Astrocyte (in vitro differentiated cells and primary cell): ENCODE results near the gene BLOC1S4.

Experiments used
- CTCF ChIP-seq: IDR thresholded peaks from 2 replicates; pipeline ENCODE4 v1.5.1; 2011; ENCODE audit warnings: low read depth, mild to moderate bottlenecking, inconsistent platforms, low read length, moderate library complexity; ENCODE audit not compliant: insufficient read depth
- EZH2 ChIP-seq: IDR thresholded peaks from 2 replicates; pipeline ENCODE4 v1.6.1; 2012; ENCODE audit warnings: mild to moderate bottlenecking, low read length, inconsistent platforms; ENCODE audit not compliant: insufficient read depth

GRCh38 chr4:6699903-6700302, 16.1 kb upstream of the BLOC1S4 start:
- no peak for TF ChIP-seq CTCF
- TF ChIP-seq EZH2 = no peak
